Progenitor cell of endocrine pancreas (in vitro differentiated cells): ENCODE data around the gene CAP1. TPM values are rescaled to one million over a fixed set of nuclear protein-coding genes. Genes with fewer than 3 reads are reported as not detected.

Experiments
- DNase-seq: peaks from one replicate; pipeline ENCODE4 v3.0.0; 2021; ENCODE audit warnings: low spot score; ENCODE audit not compliant: unreplicated experiment
- H3K27ac Mint-ChIP-seq: 2 replicates; pipeline ENCODE4 v1.8.0; 2021; ENCODE audit warnings: mild to moderate bottlenecking, moderate library complexity, mixed read lengths
- H3K27me3 Mint-ChIP-seq: 2 replicates; pipeline ENCODE4 v1.8.0; 2021; ENCODE audit warnings: mixed read lengths
- H3K36me3 Mint-ChIP-seq: 2 replicates; pipeline ENCODE4 v1.8.0; 2022; ENCODE audit warnings: mixed read lengths; ENCODE audit not compliant: insufficient read depth
- H3K4me1 Mint-ChIP-seq: 2 replicates; pipeline ENCODE4 v1.8.0; 2021; ENCODE audit warnings: low read depth, mixed read lengths
- H3K4me3 Mint-ChIP-seq: 2 replicates; pipeline ENCODE4 v1.8.0; 2021; ENCODE audit warnings: low read depth, mild to moderate bottlenecking, moderate library complexity, mixed read lengths
- H3K9me3 Mint-ChIP-seq: 2 replicates; pipeline ENCODE4 v1.8.0; 2021; ENCODE audit warnings: low read depth, mixed read lengths
- long read RNA-seq: library from polyadenylated mRNA; unstranded; transcript quantifications from one replicate; pipeline ENCODE4 v2.0.0, GENCODE V29; 2020
- total RNA-seq: library from RNA; stranded (reverse); gene quantifications from 2 replicates; pipeline ENCODE4 v1.2.1, GENCODE V29; 2021
- TF ChIP-seq, protein P1 (sequence below): fragments of 200-600 bp; sonication (generic); IDR thresholded peaks from one replicate; pipeline ENCODE4 v1.5.0; 2021; ENCODE audit warnings: antibody characterized with exemption, mild to moderate bottlenecking; ENCODE audit not compliant: unreplicated experiment

The CAP1 gene, protein sequence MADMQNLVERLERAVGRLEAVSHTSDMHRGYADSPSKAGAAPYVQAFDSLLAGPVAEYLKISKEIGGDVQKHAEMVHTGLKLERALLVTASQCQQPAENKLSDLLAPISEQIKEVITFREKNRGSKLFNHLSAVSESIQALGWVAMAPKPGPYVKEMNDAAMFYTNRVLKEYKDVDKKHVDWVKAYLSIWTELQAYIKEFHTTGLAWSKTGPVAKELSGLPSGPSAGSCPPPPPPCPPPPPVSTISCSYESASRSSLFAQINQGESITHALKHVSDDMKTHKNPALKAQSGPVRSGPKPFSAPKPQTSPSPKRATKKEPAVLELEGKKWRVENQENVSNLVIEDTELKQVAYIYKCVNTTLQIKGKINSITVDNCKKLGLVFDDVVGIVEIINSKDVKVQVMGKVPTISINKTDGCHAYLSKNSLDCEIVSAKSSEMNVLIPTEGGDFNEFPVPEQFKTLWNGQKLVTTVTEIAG
- 154 and 179 TPM in 2 replicates for total RNA-seq
- long read RNA-seq, transcript CAP1-203 (13 exons, 3,105 nt) = minor isoform, 25 of 148 reads
- long read RNA-seq, transcript CAP1-202 (13 exons, 1,496 nt) = minor isoform, 22 of 148 reads
- long read RNA-seq, transcript CAP1-206 (13 exons, 2,217 nt) = major isoform, 37 of 148 reads
- long read RNA-seq, transcript CAP1-201 (13 exons, 2,592 nt) = minor isoform, 12 of 148 reads
- long read RNA-seq, partial matches to known transcripts = 18 of 148 reads
- long read RNA-seq, other reads (novel, unspliced or antisense) = 27 of 148 reads

DNA sequence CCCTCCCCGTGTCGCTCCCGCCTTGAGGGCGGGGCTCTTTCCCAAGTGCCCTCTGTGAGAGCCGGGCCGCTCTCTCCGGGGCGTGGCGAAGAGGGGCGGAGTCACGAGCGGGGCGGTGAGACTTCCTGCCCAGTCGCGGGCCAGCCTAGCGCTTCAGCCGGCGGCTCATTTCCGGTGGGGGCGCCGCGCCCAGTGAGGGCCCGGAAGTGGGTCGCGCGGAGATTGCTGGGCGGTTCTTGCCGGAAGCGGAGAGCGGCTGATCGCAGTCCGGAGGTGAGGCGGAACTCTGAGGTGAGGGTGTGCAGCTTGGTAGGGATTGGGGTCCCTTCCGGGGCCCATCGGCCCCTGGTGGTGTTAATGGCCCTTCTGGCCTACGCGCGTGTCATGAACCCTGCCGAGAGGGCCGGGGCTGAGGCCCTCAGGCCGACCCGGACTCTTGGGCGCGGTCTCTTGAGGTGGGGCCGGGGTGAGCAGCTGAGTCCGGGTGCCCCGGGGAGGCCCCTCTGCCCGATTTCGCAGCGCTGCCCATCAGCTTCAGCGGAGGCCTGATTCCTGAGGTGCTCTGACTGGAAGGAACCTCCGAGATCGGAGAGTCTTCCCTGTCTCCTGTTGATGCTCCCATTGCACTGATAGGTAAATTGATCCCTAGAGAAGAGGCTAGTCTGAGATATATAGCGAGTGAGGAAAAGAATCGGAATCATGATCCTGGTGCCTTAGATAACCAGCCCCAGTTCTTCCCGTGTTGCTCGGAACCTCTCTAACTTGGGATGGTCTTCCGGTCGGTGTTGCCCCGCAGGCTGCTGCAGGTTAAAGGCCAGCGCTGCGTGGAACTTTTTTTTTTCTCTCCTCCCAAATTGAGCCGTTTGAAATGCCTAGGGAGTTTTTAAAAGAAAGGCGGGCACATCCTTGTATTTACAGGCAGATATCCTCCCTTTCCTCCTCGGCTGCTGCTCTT lies at the start of gene CAP1:
TSS of gene CAP1 (plus strand) at position 219 of the 955 bp plus-strand sequence. CDS start 18,618 bp downstream, outside the sequence.
- TF ChIP-seq, protein P1, sequence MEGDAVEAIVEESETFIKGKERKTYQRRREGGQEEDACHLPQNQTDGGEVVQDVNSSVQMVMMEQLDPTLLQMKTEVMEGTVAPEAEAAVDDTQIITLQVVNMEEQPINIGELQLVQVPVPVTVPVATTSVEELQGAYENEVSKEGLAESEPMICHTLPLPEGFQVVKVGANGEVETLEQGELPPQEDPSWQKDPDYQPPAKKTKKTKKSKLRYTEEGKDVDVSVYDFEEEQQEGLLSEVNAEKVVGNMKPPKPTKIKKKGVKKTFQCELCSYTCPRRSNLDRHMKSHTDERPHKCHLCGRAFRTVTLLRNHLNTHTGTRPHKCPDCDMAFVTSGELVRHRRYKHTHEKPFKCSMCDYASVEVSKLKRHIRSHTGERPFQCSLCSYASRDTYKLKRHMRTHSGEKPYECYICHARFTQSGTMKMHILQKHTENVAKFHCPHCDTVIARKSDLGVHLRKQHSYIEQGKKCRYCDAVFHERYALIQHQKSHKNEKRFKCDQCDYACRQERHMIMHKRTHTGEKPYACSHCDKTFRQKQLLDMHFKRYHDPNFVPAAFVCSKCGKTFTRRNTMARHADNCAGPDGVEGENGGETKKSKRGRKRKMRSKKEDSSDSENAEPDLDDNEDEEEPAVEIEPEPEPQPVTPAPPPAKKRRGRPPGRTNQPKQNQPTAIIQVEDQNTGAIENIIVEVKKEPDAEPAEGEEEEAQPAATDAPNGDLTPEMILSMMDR = no peak
- Mint-ChIP-seq H3K9me3 (no peaks in the 10 kb centered on the region), H3K4me1 (peaks cover 23% of the 10 kb centered on the region), H3K36me3 (peaks cover 4% of the 10 kb centered on the region), H3K4me3 (peak within 1 kb of the TSS; percentile 98), H3K27ac (peak within 1 kb of the TSS; percentile 99), H3K27me3 (no peaks in the 10 kb centered on the region)
- DNase-seq = peak; percentile 100

DNA sequence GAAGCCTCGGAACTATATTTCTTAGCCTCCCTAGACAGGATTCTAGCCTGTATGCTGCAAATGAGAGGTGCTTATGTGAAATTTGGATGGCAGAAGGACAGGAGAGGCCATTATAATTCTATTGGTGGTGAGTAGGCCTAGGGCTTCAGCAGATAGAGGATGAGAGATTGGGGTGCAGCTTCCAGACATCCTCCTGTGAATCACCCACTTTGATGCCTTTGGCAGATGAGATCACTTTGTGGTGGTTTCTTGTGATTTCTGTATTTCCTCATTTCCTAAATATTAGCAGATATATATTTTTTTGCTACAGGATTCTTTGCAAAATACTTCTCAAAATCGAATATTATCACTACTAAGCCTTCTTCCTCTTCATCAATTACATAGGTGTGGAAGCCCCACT lies 48.3 kb upstream of the CAP1 start:
- H3K4me3 Mint-ChIP-seq = no peak overlapping the region
- H3K9me3 Mint-ChIP-seq = no peaks in the 10 kb centered on the region
- no peak overlapping the region for H3K27ac Mint-ChIP-seq
- TF ChIP-seq, protein P1 = no peak
- H3K4me1 Mint-ChIP-seq = peaks cover 13% of the 10 kb centered on the region
- DNase-seq = no peak
- H3K36me3 Mint-ChIP-seq = no peaks in the 10 kb centered on the region
- no peaks in the 10 kb centered on the region for H3K27me3 Mint-ChIP-seq

DNA sequence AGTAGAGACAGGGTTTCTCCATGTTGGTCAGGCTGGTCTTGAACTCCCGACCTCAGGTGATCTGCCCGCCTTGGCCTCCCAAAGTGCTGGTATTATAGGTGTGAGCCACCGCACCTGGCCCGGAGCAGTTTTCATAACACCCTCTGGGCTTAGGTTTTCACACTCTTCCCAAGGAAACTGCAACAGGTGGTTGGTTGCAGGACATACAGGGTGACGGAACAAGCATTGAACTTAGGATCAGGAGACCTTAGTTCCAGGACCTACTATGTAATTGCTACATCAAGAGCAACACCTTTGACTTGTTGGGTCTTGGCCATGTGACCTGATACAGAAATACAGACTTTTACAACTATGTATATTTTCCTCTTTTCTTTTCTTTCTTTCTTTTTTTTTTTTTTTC lies 47.6 kb upstream of the CAP1 start:
- H3K4me1 Mint-ChIP-seq = peaks cover 11% of the 10 kb centered on the region
- no peak overlapping the region for H3K27ac Mint-ChIP-seq
- TF ChIP-seq, protein P1 = no peak
- H3K27me3 Mint-ChIP-seq = no peaks in the 10 kb centered on the region
- no peak for DNase-seq
- no peak overlapping the region for H3K4me3 Mint-ChIP-seq
- no peaks in the 10 kb centered on the region for H3K9me3 Mint-ChIP-seq
- H3K36me3 Mint-ChIP-seq = no peaks in the 10 kb centered on the region

DNA sequence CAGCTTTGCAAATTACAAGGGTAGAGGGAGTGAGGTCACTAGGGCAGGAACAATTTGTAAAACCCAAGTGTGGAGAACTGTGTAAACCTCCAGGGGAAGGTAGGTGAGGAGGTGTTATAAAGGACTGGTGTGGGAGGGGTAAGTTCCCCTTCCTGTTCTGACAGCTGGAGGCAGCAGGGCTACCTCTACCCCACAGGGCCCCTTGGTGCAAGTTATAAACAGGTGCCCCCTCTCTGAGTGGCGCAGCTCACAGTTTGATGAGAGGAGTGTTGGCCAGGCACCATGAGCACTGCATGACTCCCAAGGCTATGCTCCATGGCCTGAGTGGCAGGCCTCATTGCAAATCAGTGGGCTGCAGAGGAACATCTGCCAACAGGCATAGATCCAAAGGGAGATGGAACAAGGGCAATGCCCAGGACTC lies 44.5 kb upstream of the CAP1 start:
- no peaks in the 10 kb centered on the region for H3K9me3 Mint-ChIP-seq
- no peak overlapping the region for H3K4me3 Mint-ChIP-seq
- TF ChIP-seq, protein P1 = no peak
- no peaks in the 10 kb centered on the region for H3K4me1 Mint-ChIP-seq
- no peaks in the 10 kb centered on the region for H3K36me3 Mint-ChIP-seq
- DNase-seq = no peak
- no peak overlapping the region for H3K27ac Mint-ChIP-seq
- no peaks in the 10 kb centered on the region for H3K27me3 Mint-ChIP-seq
